Measurements from ENCODE around the gene AFF3. TPM values are rescaled to one million over a fixed set of nuclear protein-coding genes. Genes with fewer than 3 reads are reported as not detected.

AFF3 gene
- total and polyA plus RNA-seq, 4 donors, result 0.48 to 5.3 (median 2.3) TPM

DNA sequence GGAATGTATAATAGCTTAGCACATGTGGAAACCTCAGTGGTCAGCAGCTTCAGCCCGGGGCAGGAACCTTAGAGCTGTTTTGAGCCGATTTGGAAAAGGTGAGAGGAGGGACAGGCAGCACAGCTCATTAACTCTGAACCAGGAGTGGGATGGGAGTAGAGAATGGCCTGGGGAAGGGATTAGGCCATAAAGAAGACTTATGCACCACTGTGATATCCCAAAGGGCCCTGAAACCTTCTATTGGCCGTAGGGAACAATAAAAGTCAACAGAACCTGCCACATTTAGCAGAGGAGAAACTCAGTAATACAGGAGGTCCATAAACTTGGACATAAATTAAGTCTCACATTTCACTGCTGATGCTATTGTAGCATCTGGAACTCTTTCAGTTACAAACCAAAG, 528.4 kb downstream of the AFF3 start:
- TF ChIP-seq SP1 (IDR thresholded peaks at IDR 0.05) (no peak), RAD21 (IDR thresholded peaks at IDR 0.05) (no peak), GABPA (IDR thresholded peaks at IDR 0.05 in 1 of 2, conservative IDR thresholded peaks at IDR 0.05 in 1 of 2) (no peak), FOXA2 (IDR thresholded peaks at IDR 0.05) (no peak), JUND (IDR thresholded peaks at IDR 0.05) (no peak), EGR1 (IDR thresholded peaks at IDR 0.05; ENCODE audit: low read depth in 2 of 2) (no peak), NR2F2 (IDR thresholded peaks at IDR 0.05) (no peak), HNF4G (IDR thresholded peaks at IDR 0.05) (no peak), RXRA (IDR thresholded peaks at IDR 0.05) (no peak), HNF4A (conservative IDR thresholded peaks at IDR 0.05) (no peak), TAF1 (conservative IDR thresholded peaks at IDR 0.05) (no peak), FOXA1 (IDR thresholded peaks at IDR 0.05) (no peak), YY1 (IDR thresholded peaks at IDR 0.05) (no peak)
- TF ChIP-seq, protein P1, sequence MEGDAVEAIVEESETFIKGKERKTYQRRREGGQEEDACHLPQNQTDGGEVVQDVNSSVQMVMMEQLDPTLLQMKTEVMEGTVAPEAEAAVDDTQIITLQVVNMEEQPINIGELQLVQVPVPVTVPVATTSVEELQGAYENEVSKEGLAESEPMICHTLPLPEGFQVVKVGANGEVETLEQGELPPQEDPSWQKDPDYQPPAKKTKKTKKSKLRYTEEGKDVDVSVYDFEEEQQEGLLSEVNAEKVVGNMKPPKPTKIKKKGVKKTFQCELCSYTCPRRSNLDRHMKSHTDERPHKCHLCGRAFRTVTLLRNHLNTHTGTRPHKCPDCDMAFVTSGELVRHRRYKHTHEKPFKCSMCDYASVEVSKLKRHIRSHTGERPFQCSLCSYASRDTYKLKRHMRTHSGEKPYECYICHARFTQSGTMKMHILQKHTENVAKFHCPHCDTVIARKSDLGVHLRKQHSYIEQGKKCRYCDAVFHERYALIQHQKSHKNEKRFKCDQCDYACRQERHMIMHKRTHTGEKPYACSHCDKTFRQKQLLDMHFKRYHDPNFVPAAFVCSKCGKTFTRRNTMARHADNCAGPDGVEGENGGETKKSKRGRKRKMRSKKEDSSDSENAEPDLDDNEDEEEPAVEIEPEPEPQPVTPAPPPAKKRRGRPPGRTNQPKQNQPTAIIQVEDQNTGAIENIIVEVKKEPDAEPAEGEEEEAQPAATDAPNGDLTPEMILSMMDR (IDR thresholded peaks at IDR 0.05; ENCODE audit: low read depth, low read length, missing input control), result no peak
- TF ChIP-seq, protein P2, sequence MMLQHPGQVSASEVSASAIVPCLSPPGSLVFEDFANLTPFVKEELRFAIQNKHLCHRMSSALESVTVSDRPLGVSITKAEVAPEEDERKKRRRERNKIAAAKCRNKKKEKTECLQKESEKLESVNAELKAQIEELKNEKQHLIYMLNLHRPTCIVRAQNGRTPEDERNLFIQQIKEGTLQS (IDR thresholded peaks at IDR 0.05), result no peak
- TF ChIP-seq, protein P3, sequence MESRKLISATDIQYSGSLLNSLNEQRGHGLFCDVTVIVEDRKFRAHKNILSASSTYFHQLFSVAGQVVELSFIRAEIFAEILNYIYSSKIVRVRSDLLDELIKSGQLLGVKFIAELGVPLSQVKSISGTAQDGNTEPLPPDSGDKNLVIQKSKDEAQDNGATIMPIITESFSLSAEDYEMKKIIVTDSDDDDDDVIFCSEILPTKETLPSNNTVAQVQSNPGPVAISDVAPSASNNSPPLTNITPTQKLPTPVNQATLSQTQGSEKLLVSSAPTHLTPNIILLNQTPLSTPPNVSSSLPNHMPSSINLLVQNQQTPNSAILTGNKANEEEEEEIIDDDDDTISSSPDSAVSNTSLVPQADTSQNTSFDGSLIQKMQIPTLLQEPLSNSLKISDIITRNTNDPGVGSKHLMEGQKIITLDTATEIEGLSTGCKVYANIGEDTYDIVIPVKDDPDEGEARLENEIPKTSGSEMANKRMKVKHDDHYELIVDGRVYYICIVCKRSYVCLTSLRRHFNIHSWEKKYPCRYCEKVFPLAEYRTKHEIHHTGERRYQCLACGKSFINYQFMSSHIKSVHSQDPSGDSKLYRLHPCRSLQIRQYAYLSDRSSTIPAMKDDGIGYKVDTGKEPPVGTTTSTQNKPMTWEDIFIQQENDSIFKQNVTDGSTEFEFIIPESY (IDR thresholded peaks at IDR 0.05), result no peak
- TF ChIP-seq, protein P4, sequence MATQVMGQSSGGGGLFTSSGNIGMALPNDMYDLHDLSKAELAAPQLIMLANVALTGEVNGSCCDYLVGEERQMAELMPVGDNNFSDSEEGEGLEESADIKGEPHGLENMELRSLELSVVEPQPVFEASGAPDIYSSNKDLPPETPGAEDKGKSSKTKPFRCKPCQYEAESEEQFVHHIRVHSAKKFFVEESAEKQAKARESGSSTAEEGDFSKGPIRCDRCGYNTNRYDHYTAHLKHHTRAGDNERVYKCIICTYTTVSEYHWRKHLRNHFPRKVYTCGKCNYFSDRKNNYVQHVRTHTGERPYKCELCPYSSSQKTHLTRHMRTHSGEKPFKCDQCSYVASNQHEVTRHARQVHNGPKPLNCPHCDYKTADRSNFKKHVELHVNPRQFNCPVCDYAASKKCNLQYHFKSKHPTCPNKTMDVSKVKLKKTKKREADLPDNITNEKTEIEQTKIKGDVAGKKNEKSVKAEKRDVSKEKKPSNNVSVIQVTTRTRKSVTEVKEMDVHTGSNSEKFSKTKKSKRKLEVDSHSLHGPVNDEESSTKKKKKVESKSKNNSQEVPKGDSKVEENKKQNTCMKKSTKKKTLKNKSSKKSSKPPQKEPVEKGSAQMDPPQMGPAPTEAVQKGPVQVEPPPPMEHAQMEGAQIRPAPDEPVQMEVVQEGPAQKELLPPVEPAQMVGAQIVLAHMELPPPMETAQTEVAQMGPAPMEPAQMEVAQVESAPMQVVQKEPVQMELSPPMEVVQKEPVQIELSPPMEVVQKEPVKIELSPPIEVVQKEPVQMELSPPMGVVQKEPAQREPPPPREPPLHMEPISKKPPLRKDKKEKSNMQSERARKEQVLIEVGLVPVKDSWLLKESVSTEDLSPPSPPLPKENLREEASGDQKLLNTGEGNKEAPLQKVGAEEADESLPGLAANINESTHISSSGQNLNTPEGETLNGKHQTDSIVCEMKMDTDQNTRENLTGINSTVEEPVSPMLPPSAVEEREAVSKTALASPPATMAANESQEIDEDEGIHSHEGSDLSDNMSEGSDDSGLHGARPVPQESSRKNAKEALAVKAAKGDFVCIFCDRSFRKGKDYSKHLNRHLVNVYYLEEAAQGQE (IDR thresholded peaks at IDR 0.05), result no peak
- Histone ChIP-seq H3K36me3 (ENCODE audit: control insufficient read depth in 4 of 4, insufficient read depth in 3 of 4, low read depth in 1 of 4, low read length in 3 of 4) (no peaks in the 10 kb centered on the region), H3K27ac (ENCODE audit: low read depth in 1 of 2, low read length in 2 of 2) (no peak overlapping the region), H3K27me3 (ENCODE audit: control insufficient read depth in 4 of 4, insufficient read depth in 4 of 4, low read length in 3 of 4) (no peaks in the 10 kb centered on the region), H3K4me1 (ENCODE audit: control insufficient read depth in 4 of 4, insufficient read depth in 4 of 4, low read length in 3 of 4) (no peaks in the 10 kb centered on the region), H3K4me3 (ENCODE audit: low read depth in 1 of 3, low read length in 3 of 3) (no peak overlapping the region), H3K9me3 (ENCODE audit: control insufficient read depth in 4 of 4, low read length in 3 of 4) (no peaks in the 10 kb centered on the region), H3K9ac (ENCODE audit: low read depth in 1 of 2, low read length in 2 of 2) (no peak overlapping the region)
- no peak for DNase-seq (ENCODE audit: low spot score)
- 86% methylated on average over 3 of the region's 3 CpGs for WGBS

DNA sequence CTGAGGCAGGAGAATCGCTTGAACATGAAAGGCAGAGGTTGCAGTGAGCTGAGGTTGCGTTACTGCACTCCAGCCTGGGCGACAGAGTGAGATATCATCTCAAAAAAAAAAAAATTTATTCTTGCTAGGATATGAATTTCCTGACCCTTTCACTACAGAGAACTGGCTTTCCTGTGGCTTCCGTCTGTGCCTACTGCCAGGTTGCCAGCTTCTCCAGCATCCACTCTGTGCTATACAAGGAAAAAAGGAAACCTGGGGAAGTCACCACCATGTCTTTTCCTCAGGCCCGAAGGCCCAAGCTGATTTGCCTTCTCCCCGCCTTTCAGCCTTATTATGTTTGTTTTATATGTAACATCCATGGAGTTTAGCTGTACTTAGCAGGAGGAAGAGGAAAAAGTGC, 530.6 kb downstream of the AFF3 start:
- no peaks in the 10 kb centered on the region for H3K27me3 ChIP-seq (ENCODE audit: control insufficient read depth in 4 of 4, insufficient read depth in 4 of 4, low read length in 3 of 4)

More for the DNA sequence above, 530.6 kb downstream of the AFF3 start:
- Histone ChIP-seq H3K9ac (ENCODE audit: low read depth in 1 of 2, low read length in 2 of 2) (no peak overlapping the region), H3K4me1 (ENCODE audit: control insufficient read depth in 4 of 4, insufficient read depth in 4 of 4, low read length in 3 of 4) (no peaks in the 10 kb centered on the region), H3K27ac (ENCODE audit: low read depth in 1 of 2, low read length in 2 of 2) (no peak overlapping the region), H3K9me3 (ENCODE audit: control insufficient read depth in 4 of 4, low read length in 3 of 4) (no peaks in the 10 kb centered on the region), H3K36me3 (ENCODE audit: control insufficient read depth in 4 of 4, insufficient read depth in 3 of 4, low read depth in 1 of 4, low read length in 3 of 4) (no peaks in the 10 kb centered on the region), H3K4me3 (ENCODE audit: low read depth in 1 of 3, low read length in 3 of 3) (no peak overlapping the region)
- no peak for DNase-seq (ENCODE audit: low spot score)
- 95% methylated on average over 6 of the region's 6 CpGs for WGBS
- no peak for TF ChIP-seq JUND (IDR thresholded peaks at IDR 0.05)
- TF ChIP-seq FOXA1 (IDR thresholded peaks at IDR 0.05), result no peak
- no peak for TF ChIP-seq GABPA (IDR thresholded peaks at IDR 0.05 in 1 of 2, conservative IDR thresholded peaks at IDR 0.05 in 1 of 2)
- no peak for TF ChIP-seq NR2F2 (IDR thresholded peaks at IDR 0.05)
- no peak for TF ChIP-seq EGR1 (IDR thresholded peaks at IDR 0.05; ENCODE audit: low read depth in 2 of 2)
- TF ChIP-seq, protein P2 (IDR thresholded peaks at IDR 0.05), result no peak

Measured in liver (tissue), 9 donors.